B cell (primary cell): ENCODE measurements around the gene NOTCH1. TPM values are rescaled to one million over a fixed set of nuclear protein-coding genes. Genes with fewer than 3 reads are reported as not detected.

ENCODE experiments used
- ATAC-seq: fragments of 200-7000 bp; cut with Tn5 transposase; one replicate; pipeline ENCODE4 v1.10.0; 2021; ENCODE audit warnings: low read depth, mild to moderate bottlenecking, moderate number of reproducible peaks, moderate library complexity
- CTCF ChIA-PET: fragments of 350-600 bp; sonication (Branson Sonifier 250); formaldehyde crosslinking; loops from one replicate; lab custom pipeline; 2021; ENCODE audit warnings: antibody characterized with exemption, inconsistent platforms; lab: Charles Lee
- POLR2A ChIA-PET: fragments of 350-600 bp; sonication (Branson Sonifier 250); formaldehyde crosslinking; loops from one replicate; lab custom pipeline; 2021; ENCODE audit warnings: antibody characterized with exemption; lab: Charles Lee
- DNase-seq: peaks from one replicate; pipeline ENCODE4 v3.0.0; 2013
- H2AFZ ChIP-seq: 2 replicates; pipeline ENCODE4 v1.6.1; 2012; ENCODE audit warnings: mild to moderate bottlenecking, low read depth, low read length; ENCODE audit not compliant: insufficient read depth, poor library complexity, severe bottlenecking
- H3K27ac ChIP-seq, 2 donors: 1 replicate in 1 of 2; 2 replicates in 1 of 2; pipeline ENCODE4 v1.5.1; 2012 to 2013; ENCODE audit warnings: low read length in 2 of 2, mild to moderate bottlenecking in 2 of 2, moderate library complexity in 1 of 2
- H3K27me3 ChIP-seq, 4 experiments: fragments of 200-600 bp in 1 of 4; sonication (generic) in 1 of 4; replicated peaks in 1 of 4; 1 replicate in 2 of 4; 2 replicates in 2 of 4; pipeline versions ENCODE4 v1.6.1 to v1.7.0; 2013 to 2016; ENCODE audit warnings: low read length in 3 of 4, mild to moderate bottlenecking in 2 of 4, mixed read lengths in 1 of 4, moderate library complexity in 1 of 4; ENCODE audit not compliant: insufficient read depth in 4 of 4, control insufficient read depth in 3 of 4; ENCODE audit errors: control extremely low read depth in 1 of 4
- H3K36me3 ChIP-seq, 2 experiments: replicated peaks in 1 of 2; 1 replicate in 1 of 2; 2 replicates in 1 of 2; pipeline versions ENCODE4 v1.6.1 to v1.7.1; 2013; ENCODE audit warnings: low read length in 1 of 2; ENCODE audit not compliant: insufficient read depth in 2 of 2, control insufficient read depth in 1 of 2; ENCODE audit errors: control extremely low read depth in 1 of 2, extremely low read depth in 1 of 2
- H3K4me1 ChIP-seq, 2 donors: fragments of 200-600 bp in 1 of 2; sonication (generic) in 1 of 2; 1 replicate in 1 of 2; 2 replicates in 1 of 2; pipeline versions ENCODE4 v1.5.1 to v1.6.1; 2013 to 2017; ENCODE audit warnings: low read length in 2 of 2; ENCODE audit not compliant: control insufficient read depth in 2 of 2, insufficient read depth in 2 of 2
- H3K4me2 ChIP-seq: replicated peaks from 2 replicates; pipeline ENCODE3; 2012; ENCODE audit warnings: mild to moderate bottlenecking, low read depth, low read length; ENCODE audit not compliant: poor library complexity, severe bottlenecking
- H3K4me3 ChIP-seq, 5 experiments: fragments of 200-600 bp in 1 of 5; sonication (generic) in 1 of 5; 1 replicate in 3 of 5; 2 replicates in 2 of 5; pipeline versions ENCODE4 v1.5.1 to v1.7.0; 2011 to 2016; ENCODE audit warnings: low read length in 4 of 5, mild to moderate bottlenecking in 4 of 5, low read depth in 2 of 5, control low read depth in 1 of 5, moderate library complexity in 1 of 5; ENCODE audit not compliant: insufficient read depth in 1 of 5; ENCODE audit errors: control extremely low read depth in 1 of 5, extremely low read depth in 1 of 5
- H3K79me2 ChIP-seq: fragments of 200-600 bp; sonication (generic); one replicate; pipeline ENCODE4 v1.6.0; 2016; ENCODE audit warnings: low read length; ENCODE audit not compliant: control insufficient read depth, insufficient read depth
- H3K9ac ChIP-seq: fragments of 200-600 bp; sonication (generic); 2 replicates; pipeline ENCODE4 v1.6.1; 2017; ENCODE audit warnings: mild to moderate bottlenecking, low read length, moderate library complexity
- H3K9me3 ChIP-seq, 3 donors: one replicate each; pipeline versions ENCODE4 v1.6.1 to v1.7.1; 2013; ENCODE audit warnings: low read length in 2 of 3; ENCODE audit not compliant: control insufficient read depth in 2 of 3, insufficient read depth in 1 of 3; ENCODE audit errors: control extremely low read depth in 1 of 3
- H4K20me1 ChIP-seq: 2 replicates; pipeline ENCODE4 v1.6.0; 2012; ENCODE audit warnings: mild to moderate bottlenecking, low read length; ENCODE audit not compliant: insufficient read depth, control insufficient read depth, poor library complexity, severe bottlenecking
- H3K27ac Mint-ChIP-seq: one replicate; pipeline ENCODE4 v1.8.0; 2021; ENCODE audit warnings: mixed read lengths
- H3K27me3 Mint-ChIP-seq: one replicate; pipeline ENCODE4 v1.8.0; 2021; ENCODE audit warnings: mixed read lengths
- H3K4me1 Mint-ChIP-seq: one replicate; pipeline ENCODE4 v1.8.0; 2021; ENCODE audit warnings: mixed read lengths
- H3K4me3 Mint-ChIP-seq: one replicate; pipeline ENCODE4 v1.8.0; 2021; ENCODE audit warnings: mixed read lengths
- H3K9me3 Mint-ChIP-seq: one replicate; pipeline ENCODE4 v1.8.0; 2022; ENCODE audit warnings: mixed read lengths; ENCODE audit not compliant: insufficient read depth
- EZH2 ChIP-seq: IDR thresholded peaks from 2 replicates; pipeline ENCODE4 v1.6.1; 2012; ENCODE audit warnings: borderline replicate concordance, low read depth, mild to moderate bottlenecking, moderate library complexity, low read length; ENCODE audit not compliant: insufficient read depth, poor library complexity, severe bottlenecking
- WGBS: methylation state at CpG from one replicate; pipeline ENCODE4 v1.1.5; 2013; ENCODE audit warnings: missing lambda C conversion rate; ENCODE audit not compliant: insufficient coverage; 5-methylcytosine and 5-hydroxymethylcytosine counted together
- intact Hi-C: fragments of 100-400 bp; cut with micrococcal nuclease; formaldehyde crosslinking; loops from one replicate; pipeline ENCODE4 v1.10.0; 2022
- polyA plus RNA-seq: library from polyadenylated mRNA; depleted of rRNA; stranded (reverse); fragments of >200 nt; gene quantifications from 2 replicates; pipeline ENCODE4 v1.2.3, GENCODE V29; 2012
- total RNA-seq, 2 donors: library from RNA; stranded (reverse); fragments of 120-200 nt in 1 of 2; gene quantifications; 1 replicate in 1 of 2; 2 replicates in 1 of 2; pipeline versions ENCODE4 v1.2.3 to v1.2.4, GENCODE V29; 2013 to 2022
- TF ChIP-seq, protein P1 (sequence below): fragments of 200-600 bp; IDR thresholded peaks from one replicate; pipeline ENCODE4 v1.8.0; 2022; ENCODE audit warnings: antibody characterized with exemption, mild to moderate bottlenecking

The NOTCH1 gene
- total and polyA plus RNA-seq, 2 donors (not counting 1 experiment from before 2014, with no cell fraction given), result 16.6 to 38.5 TPM

DNA sequence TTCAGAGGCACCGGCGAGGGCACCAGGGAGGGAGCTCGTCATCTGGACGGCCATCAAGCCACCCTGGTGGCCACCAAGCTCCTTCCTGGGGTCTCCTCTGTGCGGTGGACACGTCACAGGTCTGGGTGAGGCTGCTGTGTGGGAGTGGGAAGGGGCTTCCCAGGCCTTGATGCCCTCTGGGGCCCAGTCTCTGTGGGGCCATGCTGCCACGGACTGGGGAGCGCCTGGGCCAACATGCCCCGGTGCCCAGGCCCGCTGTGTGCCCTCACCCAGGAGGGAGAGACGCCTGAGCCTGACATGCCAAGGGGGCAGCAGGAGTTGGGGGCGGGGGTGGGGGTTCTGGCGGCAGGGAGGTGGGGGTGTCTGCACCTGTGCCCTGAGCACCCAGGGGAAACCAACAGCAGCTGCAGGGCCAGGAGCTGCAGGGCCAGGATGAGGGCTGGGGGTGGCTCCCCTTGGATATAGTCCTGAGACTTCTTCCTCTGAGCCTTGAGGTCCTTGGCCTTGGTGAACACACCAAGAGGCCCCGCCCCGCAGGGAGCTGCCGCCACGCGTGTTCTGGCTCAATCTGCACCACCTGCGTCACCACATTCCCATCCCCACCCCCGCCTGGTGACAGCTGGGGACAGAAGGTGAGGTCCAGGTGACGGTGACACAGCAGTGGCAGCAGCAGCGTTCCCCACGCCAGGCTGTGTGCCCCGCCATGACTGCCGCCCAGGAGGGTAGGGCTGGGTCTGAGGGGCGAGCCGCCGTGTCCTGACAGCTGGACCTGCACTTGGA, 47.7 kb downstream of the NOTCH1 start:
- TF ChIP-seq, protein P1, sequence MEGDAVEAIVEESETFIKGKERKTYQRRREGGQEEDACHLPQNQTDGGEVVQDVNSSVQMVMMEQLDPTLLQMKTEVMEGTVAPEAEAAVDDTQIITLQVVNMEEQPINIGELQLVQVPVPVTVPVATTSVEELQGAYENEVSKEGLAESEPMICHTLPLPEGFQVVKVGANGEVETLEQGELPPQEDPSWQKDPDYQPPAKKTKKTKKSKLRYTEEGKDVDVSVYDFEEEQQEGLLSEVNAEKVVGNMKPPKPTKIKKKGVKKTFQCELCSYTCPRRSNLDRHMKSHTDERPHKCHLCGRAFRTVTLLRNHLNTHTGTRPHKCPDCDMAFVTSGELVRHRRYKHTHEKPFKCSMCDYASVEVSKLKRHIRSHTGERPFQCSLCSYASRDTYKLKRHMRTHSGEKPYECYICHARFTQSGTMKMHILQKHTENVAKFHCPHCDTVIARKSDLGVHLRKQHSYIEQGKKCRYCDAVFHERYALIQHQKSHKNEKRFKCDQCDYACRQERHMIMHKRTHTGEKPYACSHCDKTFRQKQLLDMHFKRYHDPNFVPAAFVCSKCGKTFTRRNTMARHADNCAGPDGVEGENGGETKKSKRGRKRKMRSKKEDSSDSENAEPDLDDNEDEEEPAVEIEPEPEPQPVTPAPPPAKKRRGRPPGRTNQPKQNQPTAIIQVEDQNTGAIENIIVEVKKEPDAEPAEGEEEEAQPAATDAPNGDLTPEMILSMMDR, result no peak
- TF ChIP-seq EZH2, result no peak
- Mint-ChIP-seq H3K27me3 (no peaks in the 10 kb centered on the region), H3K4me1 (no peaks in the 10 kb centered on the region), H3K27ac (no peak overlapping the region), H3K9me3 (no peaks in the 10 kb centered on the region), H3K4me3 (no peak overlapping the region)
- Histone ChIP-seq H4K20me1 (peaks cover 18% of the 10 kb centered on the region), H3K4me1 (no peaks in the 10 kb centered on the region), H3K4me3 (no peak overlapping the region), H3K27ac (no peak overlapping the region), H3K27me3 (no peaks in the 10 kb centered on the region), H3K9ac (no peak overlapping the region), H3K4me2 (no peak overlapping the region), H3K79me2 (no peaks in the 10 kb centered on the region), H3K36me3 (peaks cover 0 to 49% of the 10 kb centered on the region in 2 experiments), H2AFZ (no peak overlapping the region), H3K9me3 (no peaks in the 10 kb centered on the region)
- WGBS, result 94% methylated on average over 18 of the region's 28 CpGs
- DNase-seq, result no peak
- CTCF ChIA-PET, result no interaction called here
- intact Hi-C loops, result no loop called here
- no peak for ATAC-seq
- POLR2A ChIA-PET, result no interaction called here

DNA sequence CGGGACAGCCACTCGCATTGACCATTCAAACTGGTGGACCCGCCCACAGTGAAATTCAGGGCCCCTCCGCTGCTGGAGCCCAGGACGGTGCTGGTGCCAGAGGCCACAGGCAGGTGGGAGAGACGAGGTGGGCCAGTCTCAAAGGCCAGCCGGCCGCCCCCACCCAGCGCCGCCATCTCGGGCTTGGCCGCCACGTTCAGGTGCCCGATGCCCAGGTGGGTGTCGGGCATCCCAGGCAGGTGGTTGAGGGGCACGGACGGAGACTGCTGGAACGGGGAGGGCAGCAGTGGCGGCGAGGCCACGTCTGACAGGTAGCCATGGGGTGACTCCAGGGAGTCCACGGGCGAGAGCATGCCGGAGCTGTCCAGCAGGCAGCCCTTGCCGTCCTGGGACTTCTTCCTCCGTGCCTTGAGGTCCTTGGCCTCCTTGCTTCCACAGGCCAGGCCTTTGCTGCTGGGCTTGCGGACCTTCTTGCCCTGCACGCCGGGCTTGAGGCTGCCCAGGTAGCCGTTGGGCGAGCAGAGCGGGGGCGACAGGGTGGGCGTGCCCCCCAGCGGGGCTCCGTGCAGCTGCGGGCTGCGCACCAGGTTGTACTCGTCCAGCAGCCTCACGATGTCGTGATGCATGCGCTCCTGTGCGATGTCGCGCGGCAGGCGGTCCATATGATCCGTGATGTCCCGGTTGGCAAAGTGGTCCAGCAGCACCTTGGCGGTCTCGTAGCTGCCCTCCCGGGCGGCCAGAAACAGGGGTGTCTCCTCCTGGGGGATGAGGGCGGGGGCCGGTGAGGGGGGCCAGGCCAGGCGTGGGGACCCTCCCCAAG, 48.8 kb downstream of the NOTCH1 start:
- no peak overlapping the region for H3K27ac Mint-ChIP-seq
- Histone ChIP-seq H3K4me1 (no peaks in the 10 kb centered on the region), H3K4me2 (no peak overlapping the region), H3K36me3 (peaks cover 0 to 47% of the 10 kb centered on the region in 2 experiments), H3K79me2 (no peaks in the 10 kb centered on the region), H2AFZ (no peak overlapping the region), H3K9ac (no peak overlapping the region), H3K4me3 (no peak overlapping the region), H3K27me3 (no peaks in the 10 kb centered on the region), H3K9me3 (no peaks in the 10 kb centered on the region), H4K20me1 (peaks cover 15% of the 10 kb centered on the region), H3K27ac (no peak overlapping the region)
- no peak for TF ChIP-seq EZH2
- TF ChIP-seq, protein P1, result no peak
- no peaks in the 10 kb centered on the region for H3K9me3 Mint-ChIP-seq
- DNase-seq (no peak), ATAC-seq (no peak)
- ChIA-PET CTCF (no interaction called here), POLR2A (no interaction called here)
- no peaks in the 10 kb centered on the region for H3K27me3 Mint-ChIP-seq
- 97% methylated on average over 52 of the region's 56 CpGs for WGBS
- no peak overlapping the region for H3K4me3 Mint-ChIP-seq
- intact Hi-C loops, result no loop called here
- no peaks in the 10 kb centered on the region for H3K4me1 Mint-ChIP-seq
